Dendritic cell treated with granulocyte-macrophage colony-stimulating factor and Interleukin-4, amounts not matched to agents 40 ng/mL and 50 ng/mL, for 4 days (primary cell): ENCODE data around the gene ENG.
A peak's percentile ranks its signal among the peaks of the same experiment; 100 is the strongest.

Source experiments
- H3K27ac Mint-ChIP-seq: one replicate; pipeline ENCODE4 v1.8.0; 2022; ENCODE audit warnings: mild to moderate bottlenecking, mixed read lengths
- H3K27me3 Mint-ChIP-seq: one replicate; pipeline ENCODE4 v1.8.0; 2022; ENCODE audit warnings: mild to moderate bottlenecking, mixed read lengths
- H3K36me3 Mint-ChIP-seq: one replicate; pipeline ENCODE4 v1.8.0; 2022; ENCODE audit warnings: low read depth, mixed read lengths
- H3K4me1 Mint-ChIP-seq: one replicate; pipeline ENCODE4 v1.8.0; 2022; ENCODE audit warnings: low read depth, mixed read lengths
- H3K4me3 Mint-ChIP-seq: one replicate; pipeline ENCODE4 v1.8.0; 2022; ENCODE audit warnings: mild to moderate bottlenecking, moderate library complexity, mixed read lengths
- H3K9me3 Mint-ChIP-seq: one replicate; pipeline ENCODE4 v1.8.0; 2022; ENCODE audit warnings: mixed read lengths
- intact Hi-C: fragments of 100-400 bp; cut with micrococcal nuclease; formaldehyde crosslinking; loops from one replicate; pipeline ENCODE4 v1.15.0; 2022

The ENG gene

GRCh38 chr9:127865645-127866464 is 11.4 kb upstream of the ENG start:
- no peak overlapping the region for H3K4me3 Mint-ChIP-seq
- intact Hi-C loops: no loop called here
- H3K4me1 Mint-ChIP-seq: peaks cover 43% of the 10 kb centered on the region
- no peaks in the 10 kb centered on the region for H3K9me3 Mint-ChIP-seq
- no peaks in the 10 kb centered on the region for H3K36me3 Mint-ChIP-seq
- H3K27ac Mint-ChIP-seq: no peak overlapping the region
- H3K27me3 Mint-ChIP-seq: no peaks in the 10 kb centered on the region

- Mint-ChIP-seq H3K27ac (peak overlapping the region; percentile 88), H3K9me3 (no peaks in the 10 kb centered on the region), H3K4me1 (peaks cover 54% of the 10 kb centered on the region), H3K4me3 (no peak overlapping the region), H3K27me3 (no peaks in the 10 kb centered on the region), H3K36me3 (no peaks in the 10 kb centered on the region)
- intact Hi-C loops: loop anchor here (5.0 kb wide), 1 partner anchor 36 kb away; no protein-coding TSS in a partner anchor
Observed at GRCh38 chr9:127863191-127863621, 8.7 kb upstream of the ENG start.

- H3K27ac Mint-ChIP-seq: peak overlapping the region; percentile 88
- H3K4me1 Mint-ChIP-seq: peaks cover 58% of the 10 kb centered on the region
- peaks cover 2% of the 10 kb centered on the region for H3K27me3 Mint-ChIP-seq
- intact Hi-C loops: loop anchor here (5.0 kb wide), 1 partner anchor 35 kb away; no protein-coding TSS in a partner anchor
- no peaks in the 10 kb centered on the region for H3K36me3 Mint-ChIP-seq
- H3K9me3 Mint-ChIP-seq: no peaks in the 10 kb centered on the region
- H3K4me3 Mint-ChIP-seq: no peak overlapping the region
Observed at GRCh38 chr9:127862075-127863011, 7.9 kb upstream of the ENG start.

- intact Hi-C loops: loop anchor here (5.0 kb wide), 1 partner anchor 33 kb away; no protein-coding TSS in a partner anchor
- H3K27ac Mint-ChIP-seq: peak overlapping the region; percentile 63
- H3K9me3 Mint-ChIP-seq: no peaks in the 10 kb centered on the region
- H3K4me1 Mint-ChIP-seq: peaks cover 66% of the 10 kb centered on the region
- H3K36me3 Mint-ChIP-seq: no peaks in the 10 kb centered on the region
- H3K4me3 Mint-ChIP-seq: no peak overlapping the region
- peaks cover 2% of the 10 kb centered on the region for H3K27me3 Mint-ChIP-seq
Observed at GRCh38 chr9:127860779-127861178, 6.3 kb upstream of the ENG start.

GRCh38 chr9:127860260-127860659 is 5.8 kb upstream of the ENG start:
- Mint-ChIP-seq H3K9me3 (no peaks in the 10 kb centered on the region), H3K36me3 (no peaks in the 10 kb centered on the region), H3K4me1 (peaks cover 70% of the 10 kb centered on the region), H3K27me3 (peaks cover 2% of the 10 kb centered on the region), H3K4me3 (no peak overlapping the region), H3K27ac (peak overlapping the region; percentile 63)
- intact Hi-C loops: loop anchor here (5.0 kb wide), 1 partner anchor 33 kb away; no protein-coding TSS in a partner anchor

- intact Hi-C loops: no loop called here
- Mint-ChIP-seq H3K4me3 (no peak overlapping the region), H3K36me3 (peaks cover 14% of the 10 kb centered on the region), H3K9me3 (no peaks in the 10 kb centered on the region), H3K4me1 (peaks cover 71% of the 10 kb centered on the region), H3K27ac (peak overlapping the region; percentile 89), H3K27me3 (peaks cover 2% of the 10 kb centered on the region)
Observed at GRCh38 chr9:127858041-127858512, 3.6 kb upstream of the ENG start.

- Mint-ChIP-seq H3K9me3 (no peaks in the 10 kb centered on the region), H3K27me3 (peaks cover 2% of the 10 kb centered on the region), H3K4me3 (no peak overlapping the region), H3K36me3 (peaks cover 22% of the 10 kb centered on the region), H3K4me1 (peaks cover 71% of the 10 kb centered on the region), H3K27ac (peak overlapping the region; percentile 89)
- intact Hi-C loops: no loop called here
Observed at GRCh38 chr9:127857278-127857677, 2.8 kb upstream of the ENG start.

- Mint-ChIP-seq H3K4me1 (peaks cover 71% of the 10 kb centered on the region), H3K9me3 (no peaks in the 10 kb centered on the region), H3K36me3 (peaks cover 28% of the 10 kb centered on the region), H3K4me3 (no peak overlapping the region), H3K27ac (peak overlapping the region; percentile 89), H3K27me3 (peaks cover 2% of the 10 kb centered on the region)
- intact Hi-C loops: no loop called here
Observed at GRCh38 chr9:127856729-127857116, 2.3 kb upstream of the ENG start.

GRCh38 chr9:127856094-127856728 is 1.8 kb upstream of the ENG start:
- intact Hi-C loops: no loop called here
- H3K27ac Mint-ChIP-seq: peak overlapping the region; percentile 89
- H3K9me3 Mint-ChIP-seq: no peaks in the 10 kb centered on the region
- H3K4me1 Mint-ChIP-seq: peaks cover 71% of the 10 kb centered on the region
- H3K36me3 Mint-ChIP-seq: peaks cover 33% of the 10 kb centered on the region
- H3K27me3 Mint-ChIP-seq: peaks cover 2% of the 10 kb centered on the region
- no peak overlapping the region for H3K4me3 Mint-ChIP-seq

- no peak overlapping the region for H3K4me3 Mint-ChIP-seq
- H3K4me1 Mint-ChIP-seq: peaks cover 71% of the 10 kb centered on the region
- intact Hi-C loops: no loop called here
- peaks cover 2% of the 10 kb centered on the region for H3K27me3 Mint-ChIP-seq
- peaks cover 3% of the 10 kb centered on the region for H3K9me3 Mint-ChIP-seq
- peak overlapping the region; percentile 89 for H3K27ac Mint-ChIP-seq
- H3K36me3 Mint-ChIP-seq: peaks cover 40% of the 10 kb centered on the region
Observed at GRCh38 chr9:127855522-127855921, 1.1 kb upstream of the ENG start.

- H3K27ac Mint-ChIP-seq: peak overlapping the region; percentile 89
- peaks cover 46% of the 10 kb centered on the region for H3K36me3 Mint-ChIP-seq
- H3K9me3 Mint-ChIP-seq: peaks cover 9% of the 10 kb centered on the region
- peaks cover 2% of the 10 kb centered on the region for H3K27me3 Mint-ChIP-seq
- H3K4me1 Mint-ChIP-seq: peaks cover 71% of the 10 kb centered on the region
- intact Hi-C loops: no loop called here
- H3K4me3 Mint-ChIP-seq: peak overlapping the region; percentile 17
Observed at GRCh38 chr9:127854960-127855359, 502 bp upstream of the ENG start.

- Mint-ChIP-seq H3K9me3 (peaks cover 23% of the 10 kb centered on the region), H3K27ac (peak overlapping the region; percentile 89), H3K4me3 (peak overlapping the region; percentile 89), H3K4me1 (peaks cover 68% of the 10 kb centered on the region), H3K27me3 (peaks cover 2% of the 10 kb centered on the region), H3K36me3 (peaks cover 60% of the 10 kb centered on the region)
- intact Hi-C loops: no loop called here
Observed at GRCh38 chr9:127853312-127854183, 910 bp downstream of the ENG start.

- Mint-ChIP-seq H3K4me3 (peak overlapping the region; percentile 89), H3K27ac (peak overlapping the region; percentile 89), H3K4me1 (peaks cover 68% of the 10 kb centered on the region), H3K27me3 (no peaks in the 10 kb centered on the region), H3K36me3 (peaks cover 67% of the 10 kb centered on the region), H3K9me3 (peaks cover 25% of the 10 kb centered on the region)
- intact Hi-C loops: no loop called here
Observed at GRCh38 chr9:127852829-127853228, 1.6 kb downstream of the ENG start.
